Choroid plexus epithelial cell (primary cell): ENCODE data around the gene MAF.

ENCODE experiments used
- DNase-seq: peaks from one replicate; pipeline ENCODE4 v3.0.0-alpha.2; 2010; ENCODE audit warnings: low read depth
- H3K4me3 ChIP-seq: 2 replicates; pipeline ENCODE4 v1.5.1; 2011; ENCODE audit warnings: low read depth, mild to moderate bottlenecking, control low read depth, low read length, moderate library complexity
- TF ChIP-seq, protein P1 (sequence below): conservative IDR thresholded peaks from 2 replicates; pipeline ENCODE4 v1.5.1; 2011; ENCODE audit warnings: low read depth, mild to moderate bottlenecking, control low read depth, inconsistent platforms, low read length, moderate library complexity

Gene MAF

GRCh38 chr16:79557421-79557820, 43.1 kb downstream of the MAF start:
- no peak overlapping the region for H3K4me3 ChIP-seq
- TF ChIP-seq, protein P1, sequence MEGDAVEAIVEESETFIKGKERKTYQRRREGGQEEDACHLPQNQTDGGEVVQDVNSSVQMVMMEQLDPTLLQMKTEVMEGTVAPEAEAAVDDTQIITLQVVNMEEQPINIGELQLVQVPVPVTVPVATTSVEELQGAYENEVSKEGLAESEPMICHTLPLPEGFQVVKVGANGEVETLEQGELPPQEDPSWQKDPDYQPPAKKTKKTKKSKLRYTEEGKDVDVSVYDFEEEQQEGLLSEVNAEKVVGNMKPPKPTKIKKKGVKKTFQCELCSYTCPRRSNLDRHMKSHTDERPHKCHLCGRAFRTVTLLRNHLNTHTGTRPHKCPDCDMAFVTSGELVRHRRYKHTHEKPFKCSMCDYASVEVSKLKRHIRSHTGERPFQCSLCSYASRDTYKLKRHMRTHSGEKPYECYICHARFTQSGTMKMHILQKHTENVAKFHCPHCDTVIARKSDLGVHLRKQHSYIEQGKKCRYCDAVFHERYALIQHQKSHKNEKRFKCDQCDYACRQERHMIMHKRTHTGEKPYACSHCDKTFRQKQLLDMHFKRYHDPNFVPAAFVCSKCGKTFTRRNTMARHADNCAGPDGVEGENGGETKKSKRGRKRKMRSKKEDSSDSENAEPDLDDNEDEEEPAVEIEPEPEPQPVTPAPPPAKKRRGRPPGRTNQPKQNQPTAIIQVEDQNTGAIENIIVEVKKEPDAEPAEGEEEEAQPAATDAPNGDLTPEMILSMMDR, result no peak
- no peak for DNase-seq

- TF ChIP-seq, protein P1, result no peak
- no peak overlapping the region for H3K4me3 ChIP-seq
- DNase-seq, result no peak
Observed at GRCh38 chr16:79554912-79555311, 45.6 kb downstream of the MAF start.

GRCh38 chr16:79550373-79550772, 50.2 kb downstream of the MAF start:
- TF ChIP-seq, protein P1, result no peak
- no peak for DNase-seq
- no peak overlapping the region for H3K4me3 ChIP-seq

DNA sequence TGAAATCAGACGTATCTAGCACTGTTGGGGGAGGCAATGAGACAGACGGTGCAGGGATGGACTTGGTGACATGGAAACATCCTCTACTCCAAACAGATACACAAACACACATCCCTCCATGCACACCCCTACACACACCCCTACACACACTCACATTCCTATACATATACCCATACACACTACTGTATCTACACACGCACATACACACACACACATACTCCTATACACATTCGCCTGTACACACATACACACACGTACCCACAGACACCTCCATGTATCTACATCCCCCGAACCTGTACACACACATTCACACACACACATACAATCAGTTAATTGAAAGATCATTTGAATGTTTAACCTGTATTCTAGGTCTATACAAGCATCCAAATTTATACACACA, 53.5 kb downstream of the MAF start:
- no peak for DNase-seq
- no peak overlapping the region for H3K4me3 ChIP-seq
- TF ChIP-seq, protein P1, result no peak
